IMR-90 (cell line): ENCODE data around the gene ZSWIM5.

ENCODE experiments used
- CTCF ChIP-seq: conservative IDR thresholded peaks from 2 replicates; pipeline ENCODE4 v1.5.1; 2012; ENCODE audit warnings: mild to moderate bottlenecking, low read depth, low read length, improper control_type of control experiment
- MXI1 ChIP-seq: IDR thresholded peaks from 2 replicates; pipeline ENCODE4 v1.6.1; 2012; ENCODE audit warnings: low read depth, mild to moderate bottlenecking, low read length, moderate library complexity, borderline replicate concordance

- TF ChIP-seq CTCF (no peak), MXI1 (no peak)
These were observed 173.0 kb downstream of the ZSWIM5 start for GRCh38 chr1:45033356-45033755.
